Ascending aorta (tissue), 2 donors: Measurements from ENCODE around the gene ZBTB7C. TPM values are rescaled to one million over a fixed set of nuclear protein-coding genes. Genes with fewer than 3 reads are reported as not detected.

Source experiments
- DNase-seq, 2 donors: peaks; one replicate each; pipeline ENCODE4 v3.0.0-alpha.2; 2019; ENCODE audit warnings: low spot score in 2 of 2
- H3K27ac ChIP-seq, 2 donors: fragments of 200-600 bp; sonication (generic); one replicate each; pipeline ENCODE4 v1.5.1; 2016 to 2017; ENCODE audit warnings: mild to moderate bottlenecking in 1 of 2
- H3K27me3 ChIP-seq: fragments of 200-600 bp; sonication (generic); one replicate; pipeline ENCODE4 v1.5.1; 2017
- H3K36me3 ChIP-seq, 2 donors: fragments of 200-600 bp; sonication (generic); one replicate each; pipeline ENCODE4 v1.5.1; 2016
- H3K4me1 ChIP-seq, 2 donors: fragments of 200-600 bp; sonication (generic); one replicate each; pipeline ENCODE4 v1.5.1; 2016 to 2017; ENCODE audit warnings: mild to moderate bottlenecking in 1 of 2
- H3K4me3 ChIP-seq, 2 donors: fragments of 200-600 bp; sonication (generic); one replicate each; pipeline ENCODE4 v1.5.1; 2016 to 2017; ENCODE audit warnings: mild to moderate bottlenecking in 1 of 2
- H3K9me3 ChIP-seq, 2 donors: fragments of 200-600 bp; sonication (generic); one replicate each; pipeline ENCODE4 v1.5.1; 2016
- intact Hi-C: fragments of 100-400 bp; cut with DNase I; formaldehyde crosslinking; loops from one replicate; pipeline ENCODE4 v1.15.1; 2023
- total RNA-seq: library from RNA; depleted of rRNA; stranded (reverse); fragments of >200 nt; gene quantifications from one replicate; pipeline ENCODE4 v1.1.0, GENCODE V29; 2016
- TF ChIP-seq, protein P1 (sequence below), 3 experiments: fragments of 200-600 bp in 2 of 3; fragments of 450-650 bp in 1 of 3; sonication (generic) in 2 of 3; IDR thresholded peaks; one replicate each; pipeline ENCODE4 v1.5.1; 2016 to 2019; ENCODE audit warnings: antibody characterized with exemption in 3 of 3, mild to moderate bottlenecking in 1 of 3, moderate library complexity in 1 of 3

ZBTB7C gene
- total RNA-seq, 1 donor from 2014 or later: 8.1 TPM

DNA sequence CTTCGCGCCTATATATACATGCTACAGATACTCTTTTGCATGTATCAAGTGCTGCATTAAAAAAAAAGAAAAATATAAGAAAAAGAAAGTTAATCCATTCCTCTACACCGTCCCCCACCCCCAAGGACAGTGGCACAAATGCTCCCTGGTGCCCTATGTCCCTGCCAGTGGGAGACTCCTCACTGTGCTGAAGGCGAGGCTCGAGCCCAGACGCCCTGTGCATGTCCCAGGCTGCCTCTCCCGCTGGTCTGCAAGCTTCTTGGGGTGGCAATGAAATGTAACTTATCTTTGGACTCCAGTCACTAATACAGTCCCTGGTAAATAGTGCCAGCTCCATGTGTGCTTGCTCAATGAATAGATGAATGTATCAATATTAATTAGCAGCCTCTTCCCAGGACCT lies 293.2 kb downstream of the ZBTB7C start:
- Histone ChIP-seq H3K9me3 (no peaks in the 10 kb centered on the region), H3K4me3 (no peak overlapping the region), H3K36me3 (no peaks in the 10 kb centered on the region), H3K27ac (no peak overlapping the region), H3K27me3 (no peaks in the 10 kb centered on the region), H3K4me1 (no peaks in the 10 kb centered on the region)
- TF ChIP-seq, protein P1, sequence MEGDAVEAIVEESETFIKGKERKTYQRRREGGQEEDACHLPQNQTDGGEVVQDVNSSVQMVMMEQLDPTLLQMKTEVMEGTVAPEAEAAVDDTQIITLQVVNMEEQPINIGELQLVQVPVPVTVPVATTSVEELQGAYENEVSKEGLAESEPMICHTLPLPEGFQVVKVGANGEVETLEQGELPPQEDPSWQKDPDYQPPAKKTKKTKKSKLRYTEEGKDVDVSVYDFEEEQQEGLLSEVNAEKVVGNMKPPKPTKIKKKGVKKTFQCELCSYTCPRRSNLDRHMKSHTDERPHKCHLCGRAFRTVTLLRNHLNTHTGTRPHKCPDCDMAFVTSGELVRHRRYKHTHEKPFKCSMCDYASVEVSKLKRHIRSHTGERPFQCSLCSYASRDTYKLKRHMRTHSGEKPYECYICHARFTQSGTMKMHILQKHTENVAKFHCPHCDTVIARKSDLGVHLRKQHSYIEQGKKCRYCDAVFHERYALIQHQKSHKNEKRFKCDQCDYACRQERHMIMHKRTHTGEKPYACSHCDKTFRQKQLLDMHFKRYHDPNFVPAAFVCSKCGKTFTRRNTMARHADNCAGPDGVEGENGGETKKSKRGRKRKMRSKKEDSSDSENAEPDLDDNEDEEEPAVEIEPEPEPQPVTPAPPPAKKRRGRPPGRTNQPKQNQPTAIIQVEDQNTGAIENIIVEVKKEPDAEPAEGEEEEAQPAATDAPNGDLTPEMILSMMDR (IDR thresholded peaks at IDR 0.05): no peak
- no peak for DNase-seq
- intact Hi-C loops: no loop called here

DNA sequence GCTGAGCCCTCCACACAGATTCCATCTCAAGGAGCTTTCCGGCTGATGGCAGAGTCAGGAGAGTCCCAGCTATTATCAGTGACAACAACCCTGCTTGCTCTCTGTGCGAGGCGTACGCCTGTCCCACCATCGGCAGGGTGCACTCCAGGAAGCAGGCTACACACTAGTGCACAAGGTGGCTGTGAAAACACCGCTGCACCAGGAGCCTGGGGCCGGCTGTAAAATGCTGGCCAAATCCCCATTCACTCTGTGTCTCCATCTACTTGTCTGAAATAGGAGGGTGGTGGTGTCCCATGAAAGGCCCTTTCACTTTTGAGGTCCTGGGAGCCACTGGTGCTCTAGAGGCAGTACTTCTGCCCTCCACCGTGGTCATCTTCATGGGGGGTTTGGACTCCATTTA lies 295.5 kb downstream of the ZBTB7C start:
- no peaks in the 10 kb centered on the region for H3K27me3 ChIP-seq
- no peak overlapping the region for H3K27ac ChIP-seq
- H3K9me3 ChIP-seq: no peaks in the 10 kb centered on the region
- no peak overlapping the region for H3K4me3 ChIP-seq
- H3K36me3 ChIP-seq: no peaks in the 10 kb centered on the region
- intact Hi-C loops: no loop called here
- TF ChIP-seq, protein P1 (IDR thresholded peaks at IDR 0.05): no peak
- no peaks in the 10 kb centered on the region for H3K4me1 ChIP-seq
- no peak for DNase-seq

DNA sequence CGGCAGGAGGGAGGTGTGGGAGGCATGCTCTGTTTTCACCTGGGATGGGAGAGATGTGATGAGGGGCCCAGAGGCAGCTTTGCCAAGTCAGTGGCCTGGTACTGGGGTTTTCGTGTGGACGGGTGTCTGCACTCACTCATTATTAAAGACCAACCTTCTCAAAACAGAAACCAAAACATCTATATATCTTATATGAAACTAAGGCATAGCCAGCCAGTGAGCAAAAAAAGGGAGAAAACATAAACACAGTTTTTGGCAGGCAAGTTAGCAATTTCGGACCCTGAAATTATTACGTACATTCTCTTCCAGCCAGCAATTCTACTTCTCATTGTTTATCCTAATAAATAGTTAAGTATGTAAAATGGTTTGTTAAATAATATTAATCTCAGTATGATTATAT lies 297.6 kb downstream of the ZBTB7C start:
- Histone ChIP-seq H3K27ac (no peak overlapping the region), H3K9me3 (no peaks in the 10 kb centered on the region), H3K36me3 (no peaks in the 10 kb centered on the region), H3K27me3 (no peaks in the 10 kb centered on the region), H3K4me3 (no peak overlapping the region), H3K4me1 (no peaks in the 10 kb centered on the region)
- TF ChIP-seq, protein P1 (IDR thresholded peaks at IDR 0.05): no peak
- no peak for DNase-seq
- intact Hi-C loops: no loop called here

DNA sequence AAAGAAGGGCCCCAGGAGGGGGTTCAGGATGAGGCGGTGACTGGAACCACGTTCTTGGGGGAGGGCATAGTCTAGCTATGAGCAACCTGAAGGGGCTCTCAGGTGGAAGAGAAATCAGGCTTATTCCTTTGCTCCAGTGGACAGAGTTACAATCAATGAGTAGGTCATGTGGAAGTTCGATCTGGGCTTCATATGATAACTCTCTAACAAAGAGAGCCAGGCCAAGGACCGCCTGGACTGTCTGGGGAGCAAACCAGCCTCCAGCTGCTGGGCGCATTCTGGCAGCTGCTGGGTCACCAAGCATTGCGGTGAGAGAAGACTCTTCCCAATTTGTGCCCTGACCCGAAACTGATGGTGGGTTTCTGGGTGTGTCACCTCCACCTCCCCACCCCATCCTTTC lies 298.4 kb downstream of the ZBTB7C start:
- H3K4me3 ChIP-seq: no peak overlapping the region
- TF ChIP-seq, protein P1 (IDR thresholded peaks at IDR 0.05): no peak
- intact Hi-C loops: no loop called here
- no peak for DNase-seq
- no peak overlapping the region for H3K27ac ChIP-seq
- H3K27me3 ChIP-seq: no peaks in the 10 kb centered on the region
- no peaks in the 10 kb centered on the region for H3K9me3 ChIP-seq
- H3K36me3 ChIP-seq: no peaks in the 10 kb centered on the region
- H3K4me1 ChIP-seq: no peaks in the 10 kb centered on the region

DNA sequence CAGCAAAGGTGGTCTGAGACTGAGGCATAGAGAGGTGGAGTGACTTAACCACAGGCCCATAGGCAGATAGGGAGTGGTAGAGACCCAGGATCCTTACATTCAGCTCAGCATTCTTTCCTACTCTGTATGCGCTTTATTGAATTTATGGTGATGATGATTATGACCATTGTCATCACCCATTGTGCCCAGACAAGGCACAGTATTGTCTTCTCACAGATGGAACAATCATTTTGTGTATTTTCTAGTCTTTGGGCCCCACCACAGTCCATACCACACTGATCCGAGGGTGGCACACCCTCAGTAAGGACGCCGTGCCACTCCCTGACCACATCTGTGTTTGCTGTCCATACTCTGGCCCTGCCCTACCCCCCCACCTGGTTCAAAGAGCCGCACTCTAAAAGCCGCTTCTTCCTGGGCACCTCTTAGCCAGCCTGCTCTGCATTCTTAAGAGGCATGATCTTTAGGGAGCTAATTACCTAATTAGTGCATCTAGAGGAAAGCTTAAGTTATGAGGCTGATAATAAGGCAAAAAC lies 299.2 kb downstream of the ZBTB7C start:
- Histone ChIP-seq H3K4me1 (no peaks in the 10 kb centered on the region), H3K27me3 (no peaks in the 10 kb centered on the region), H3K4me3 (no peak overlapping the region), H3K9me3 (no peaks in the 10 kb centered on the region), H3K36me3 (no peaks in the 10 kb centered on the region), H3K27ac (no peak overlapping the region)
- no peak for DNase-seq
- intact Hi-C loops: no loop called here
- TF ChIP-seq, protein P1 (IDR thresholded peaks at IDR 0.05): no peak

DNA sequence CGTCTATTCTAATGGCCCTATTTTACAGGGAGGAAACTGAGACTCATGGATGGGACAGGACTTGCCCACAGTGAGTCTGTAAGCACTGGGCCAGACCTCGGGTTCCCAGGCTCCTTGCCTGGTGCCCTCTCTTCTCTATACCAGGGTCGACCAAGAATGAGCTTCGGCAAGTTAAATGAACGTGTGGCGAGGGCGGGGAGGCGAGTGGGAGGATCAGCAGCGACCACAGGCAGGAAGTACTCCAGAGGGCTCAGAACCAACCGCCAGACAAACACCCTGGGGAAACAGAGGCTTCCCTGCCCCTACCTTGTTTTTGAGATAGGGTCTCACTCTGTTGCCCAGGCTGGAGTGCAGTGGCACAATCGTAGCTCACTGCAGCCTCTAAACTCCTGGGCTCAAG lies 301.0 kb downstream of the ZBTB7C start:
- no peak overlapping the region for H3K27ac ChIP-seq
- no peaks in the 10 kb centered on the region for H3K36me3 ChIP-seq
- DNase-seq: no peak
- H3K4me3 ChIP-seq: no peak overlapping the region
- no peaks in the 10 kb centered on the region for H3K27me3 ChIP-seq
- intact Hi-C loops: no loop called here
- H3K4me1 ChIP-seq: no peaks in the 10 kb centered on the region
- H3K9me3 ChIP-seq: no peaks in the 10 kb centered on the region
- TF ChIP-seq, protein P1 (IDR thresholded peaks at IDR 0.05): no peak
